Liver (tissue), 9 donors: ENCODE results near the gene TEC. TPM values are rescaled to one million over a fixed set of nuclear protein-coding genes. Genes with fewer than 3 reads are reported as not detected.

Experiments used
- DNase-seq: peaks from one replicate; pipeline ENCODE4 v3.0.0-alpha.2; 2017; ENCODE audit warnings: low spot score
- H3K27ac ChIP-seq, 2 donors: one replicate each; pipeline ENCODE4 v1.7.0; 2013; ENCODE audit warnings: inconsistent platforms in 2 of 2, low read length in 2 of 2, control low read depth in 1 of 2, low read depth in 1 of 2, mild to moderate bottlenecking in 1 of 2
- H3K27me3 ChIP-seq, 4 donors: one replicate each; pipeline versions ENCODE4 v1.6.1 to v1.7.0; 2013; ENCODE audit warnings: low read length in 3 of 4, inconsistent platforms in 1 of 4, mild to moderate bottlenecking in 1 of 4, moderate library complexity in 1 of 4; ENCODE audit not compliant: control insufficient read depth in 4 of 4, insufficient read depth in 4 of 4
- H3K36me3 ChIP-seq, 4 donors: one replicate each; pipeline versions ENCODE4 v1.6.1 to v1.7.0; 2013; ENCODE audit warnings: low read length in 3 of 4, mild to moderate bottlenecking in 3 of 4, low read depth in 1 of 4, moderate library complexity in 1 of 4; ENCODE audit not compliant: control insufficient read depth in 4 of 4, insufficient read depth in 3 of 4
- H3K4me1 ChIP-seq, 4 donors: one replicate each; pipeline versions ENCODE4 v1.6.1 to v1.7.0; 2013; ENCODE audit warnings: low read length in 3 of 4, mild to moderate bottlenecking in 3 of 4, moderate library complexity in 1 of 4; ENCODE audit not compliant: control insufficient read depth in 4 of 4, insufficient read depth in 4 of 4
- H3K4me3 ChIP-seq, 3 donors: one replicate each; pipeline versions ENCODE4 v1.6.1 to v1.7.0; 2013; ENCODE audit warnings: low read length in 3 of 3, control low read depth in 1 of 3, low read depth in 1 of 3, mild to moderate bottlenecking in 1 of 3
- H3K9ac ChIP-seq, 2 donors: one replicate each; pipeline ENCODE4 v1.7.0; 2013; ENCODE audit warnings: low read length in 2 of 2, mild to moderate bottlenecking in 2 of 2, moderate library complexity in 2 of 2, control low read depth in 1 of 2, low read depth in 1 of 2
- H3K9me3 ChIP-seq, 4 donors: one replicate each; pipeline versions ENCODE4 v1.6.1 to v1.7.0; 2013; ENCODE audit warnings: low read length in 3 of 4; ENCODE audit not compliant: control insufficient read depth in 4 of 4
- EGR1 ChIP-seq, 2 donors: IDR thresholded peaks; 2 replicates each; pipeline ENCODE4 v1.6.1; 2016 to 2018; ENCODE audit warnings: antibody characterized with exemption in 2 of 2, low read depth in 2 of 2
- FOXA1 ChIP-seq: IDR thresholded peaks from 2 replicates; pipeline ENCODE4 v1.6.1; 2016; ENCODE audit warnings: antibody characterized with exemption
- FOXA2 ChIP-seq: IDR thresholded peaks from 2 replicates; pipeline ENCODE4 v1.6.1; 2016; ENCODE audit warnings: antibody characterized with exemption
- GABPA ChIP-seq, 2 donors: IDR thresholded peaks in 1 of 2; conservative IDR thresholded peaks in 1 of 2; 2 replicates each; pipeline ENCODE4 v1.6.1; 2016; ENCODE audit warnings: antibody characterized with exemption in 2 of 2, mild to moderate bottlenecking in 1 of 2, moderate library complexity in 1 of 2
- HNF4A ChIP-seq, 2 donors: conservative IDR thresholded peaks; 2 replicates each; pipeline ENCODE4 v1.6.1; 2016; ENCODE audit warnings: antibody characterized with exemption in 2 of 2, mild to moderate bottlenecking in 2 of 2
- HNF4G ChIP-seq: IDR thresholded peaks from 2 replicates; pipeline ENCODE4 v1.6.1; 2016; ENCODE audit warnings: antibody characterized with exemption
- RAD21 ChIP-seq, 2 donors: IDR thresholded peaks; 2 replicates each; pipeline ENCODE4 v1.6.1; 2016; ENCODE audit warnings: antibody characterized with exemption in 2 of 2, mild to moderate bottlenecking in 2 of 2
- RXRA ChIP-seq, 2 donors: IDR thresholded peaks; 2 replicates each; pipeline ENCODE4 v1.6.1; 2017 to 2018; ENCODE audit warnings: antibody characterized with exemption in 2 of 2, mild to moderate bottlenecking in 1 of 2
- SP1 ChIP-seq: IDR thresholded peaks from 2 replicates; pipeline ENCODE4 v1.6.1; 2018; ENCODE audit warnings: antibody characterized with exemption, mild to moderate bottlenecking
- TAF1 ChIP-seq: conservative IDR thresholded peaks from 2 replicates; pipeline ENCODE4 v1.6.1; 2016; ENCODE audit warnings: antibody characterized with exemption, mild to moderate bottlenecking
- YY1 ChIP-seq: IDR thresholded peaks from 2 replicates; pipeline ENCODE4 v1.6.1; 2016; ENCODE audit warnings: antibody characterized with exemption, mild to moderate bottlenecking
- WGBS: extraction: QIAGEN DNeasy Blood & Tissue Kit; methylation state at CpG from one replicate; pipeline ENCODE4 v1.1.7; 2013; 5-methylcytosine and 5-hydroxymethylcytosine counted together
- polyA plus RNA-seq, 2 donors: library from polyadenylated mRNA; stranded (reverse) in 1 of 2; unstranded in 1 of 2; fragments of 200-250 nt in 1 of 2; fragments of >200 nt in 1 of 2; fragmentation: Nextera tagmentation in 1 of 2; extraction: Ambion mirVana in 1 of 2; gene quantifications; one replicate each; pipeline versions ENCODE4 v1.2.1 to v1.2.3, GENCODE V29; 2013 to 2015
- total RNA-seq, 2 donors: library from RNA; depleted of rRNA; stranded (reverse); fragments of >200 nt; gene quantifications; one replicate each; pipeline ENCODE4 v1.2.3, GENCODE V29; 2014
- TF ChIP-seq, protein P1 (sequence below): fragments of 150-350 bp; IDR thresholded peaks from 2 replicates; pipeline ENCODE4 v1.5.1; 2017; ENCODE audit warnings: improper control_type of control experiment, low read depth, low read length; ENCODE audit not compliant: missing input control
- TF ChIP-seq, protein P2 (sequence below): IDR thresholded peaks from 2 replicates; pipeline ENCODE4 v1.6.1; 2016; ENCODE audit warnings: antibody characterized with exemption
- TF ChIP-seq, protein P3 (sequence below): IDR thresholded peaks from 2 replicates; pipeline ENCODE4 v1.6.1; 2016; ENCODE audit warnings: antibody characterized with exemption, mild to moderate bottlenecking
- TF ChIP-seq, protein P4 (sequence below): IDR thresholded peaks from 2 replicates; pipeline ENCODE4 v1.6.1; 2016; ENCODE audit warnings: antibody characterized with exemption
- donor health status: healthy.
- donor health status: healthy.
- donor health status: healthy.
- donor health status: healthy.
- donor health status: healthy.

The TEC gene
- total and polyA plus RNA-seq, 4 donors, result 1.1 to 4.7 (median 2.0) TPM

DNA sequence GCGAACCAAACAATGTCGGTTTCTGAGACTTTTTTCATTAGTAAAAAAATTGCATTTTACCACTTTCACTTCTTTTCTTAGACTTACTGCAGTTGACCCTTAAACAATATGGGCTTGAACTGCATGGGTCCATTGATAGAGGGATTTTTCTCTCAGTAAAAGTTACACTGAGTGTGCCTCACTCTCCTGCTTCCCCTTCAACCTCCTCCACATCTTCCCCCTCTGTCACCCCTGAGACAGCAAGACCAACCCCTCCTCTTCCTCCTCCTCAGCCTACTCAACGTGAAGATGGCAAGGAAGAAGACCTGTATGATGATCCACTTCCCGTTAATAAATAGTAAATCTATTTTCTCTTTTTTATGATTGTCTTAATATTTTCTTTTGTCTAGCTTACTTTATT lies 43.4 kb downstream of the TEC start:
- Histone ChIP-seq H3K9me3 (no peaks in the 10 kb centered on the region), H3K36me3 (peaks cover 0 to 2% (median 0%) of the 10 kb centered on the region in 4 donors), H3K27me3 (no peaks in the 10 kb centered on the region), H3K9ac (no peak overlapping the region), H3K4me1 (peaks cover 0 to 5% (median 1%) of the 10 kb centered on the region in 4 donors), H3K27ac (no peak overlapping the region), H3K4me3 (no peak overlapping the region)
- 88% methylated on average over 4 of the region's 4 CpGs for WGBS
- DNase-seq, result no peak
- TF ChIP-seq TAF1 (no peak), YY1 (no peak), SP1 (no peak), FOXA2 (no peak), RAD21 (IDR thresholded peaks at IDR 0.05) (no peak), GABPA (IDR thresholded peaks at IDR 0.05 in 1 of 2, conservative IDR thresholded peaks at IDR 0.05 in 1 of 2) (no peak), HNF4A (conservative IDR thresholded peaks at IDR 0.05) (no peak), FOXA1 (no peak), HNF4G (no peak)
- TF ChIP-seq, protein P1, sequence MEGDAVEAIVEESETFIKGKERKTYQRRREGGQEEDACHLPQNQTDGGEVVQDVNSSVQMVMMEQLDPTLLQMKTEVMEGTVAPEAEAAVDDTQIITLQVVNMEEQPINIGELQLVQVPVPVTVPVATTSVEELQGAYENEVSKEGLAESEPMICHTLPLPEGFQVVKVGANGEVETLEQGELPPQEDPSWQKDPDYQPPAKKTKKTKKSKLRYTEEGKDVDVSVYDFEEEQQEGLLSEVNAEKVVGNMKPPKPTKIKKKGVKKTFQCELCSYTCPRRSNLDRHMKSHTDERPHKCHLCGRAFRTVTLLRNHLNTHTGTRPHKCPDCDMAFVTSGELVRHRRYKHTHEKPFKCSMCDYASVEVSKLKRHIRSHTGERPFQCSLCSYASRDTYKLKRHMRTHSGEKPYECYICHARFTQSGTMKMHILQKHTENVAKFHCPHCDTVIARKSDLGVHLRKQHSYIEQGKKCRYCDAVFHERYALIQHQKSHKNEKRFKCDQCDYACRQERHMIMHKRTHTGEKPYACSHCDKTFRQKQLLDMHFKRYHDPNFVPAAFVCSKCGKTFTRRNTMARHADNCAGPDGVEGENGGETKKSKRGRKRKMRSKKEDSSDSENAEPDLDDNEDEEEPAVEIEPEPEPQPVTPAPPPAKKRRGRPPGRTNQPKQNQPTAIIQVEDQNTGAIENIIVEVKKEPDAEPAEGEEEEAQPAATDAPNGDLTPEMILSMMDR, result no peak
- TF ChIP-seq, protein P2, sequence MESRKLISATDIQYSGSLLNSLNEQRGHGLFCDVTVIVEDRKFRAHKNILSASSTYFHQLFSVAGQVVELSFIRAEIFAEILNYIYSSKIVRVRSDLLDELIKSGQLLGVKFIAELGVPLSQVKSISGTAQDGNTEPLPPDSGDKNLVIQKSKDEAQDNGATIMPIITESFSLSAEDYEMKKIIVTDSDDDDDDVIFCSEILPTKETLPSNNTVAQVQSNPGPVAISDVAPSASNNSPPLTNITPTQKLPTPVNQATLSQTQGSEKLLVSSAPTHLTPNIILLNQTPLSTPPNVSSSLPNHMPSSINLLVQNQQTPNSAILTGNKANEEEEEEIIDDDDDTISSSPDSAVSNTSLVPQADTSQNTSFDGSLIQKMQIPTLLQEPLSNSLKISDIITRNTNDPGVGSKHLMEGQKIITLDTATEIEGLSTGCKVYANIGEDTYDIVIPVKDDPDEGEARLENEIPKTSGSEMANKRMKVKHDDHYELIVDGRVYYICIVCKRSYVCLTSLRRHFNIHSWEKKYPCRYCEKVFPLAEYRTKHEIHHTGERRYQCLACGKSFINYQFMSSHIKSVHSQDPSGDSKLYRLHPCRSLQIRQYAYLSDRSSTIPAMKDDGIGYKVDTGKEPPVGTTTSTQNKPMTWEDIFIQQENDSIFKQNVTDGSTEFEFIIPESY, result no peak
- TF ChIP-seq, protein P3, sequence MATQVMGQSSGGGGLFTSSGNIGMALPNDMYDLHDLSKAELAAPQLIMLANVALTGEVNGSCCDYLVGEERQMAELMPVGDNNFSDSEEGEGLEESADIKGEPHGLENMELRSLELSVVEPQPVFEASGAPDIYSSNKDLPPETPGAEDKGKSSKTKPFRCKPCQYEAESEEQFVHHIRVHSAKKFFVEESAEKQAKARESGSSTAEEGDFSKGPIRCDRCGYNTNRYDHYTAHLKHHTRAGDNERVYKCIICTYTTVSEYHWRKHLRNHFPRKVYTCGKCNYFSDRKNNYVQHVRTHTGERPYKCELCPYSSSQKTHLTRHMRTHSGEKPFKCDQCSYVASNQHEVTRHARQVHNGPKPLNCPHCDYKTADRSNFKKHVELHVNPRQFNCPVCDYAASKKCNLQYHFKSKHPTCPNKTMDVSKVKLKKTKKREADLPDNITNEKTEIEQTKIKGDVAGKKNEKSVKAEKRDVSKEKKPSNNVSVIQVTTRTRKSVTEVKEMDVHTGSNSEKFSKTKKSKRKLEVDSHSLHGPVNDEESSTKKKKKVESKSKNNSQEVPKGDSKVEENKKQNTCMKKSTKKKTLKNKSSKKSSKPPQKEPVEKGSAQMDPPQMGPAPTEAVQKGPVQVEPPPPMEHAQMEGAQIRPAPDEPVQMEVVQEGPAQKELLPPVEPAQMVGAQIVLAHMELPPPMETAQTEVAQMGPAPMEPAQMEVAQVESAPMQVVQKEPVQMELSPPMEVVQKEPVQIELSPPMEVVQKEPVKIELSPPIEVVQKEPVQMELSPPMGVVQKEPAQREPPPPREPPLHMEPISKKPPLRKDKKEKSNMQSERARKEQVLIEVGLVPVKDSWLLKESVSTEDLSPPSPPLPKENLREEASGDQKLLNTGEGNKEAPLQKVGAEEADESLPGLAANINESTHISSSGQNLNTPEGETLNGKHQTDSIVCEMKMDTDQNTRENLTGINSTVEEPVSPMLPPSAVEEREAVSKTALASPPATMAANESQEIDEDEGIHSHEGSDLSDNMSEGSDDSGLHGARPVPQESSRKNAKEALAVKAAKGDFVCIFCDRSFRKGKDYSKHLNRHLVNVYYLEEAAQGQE, result no peak
- TF ChIP-seq, protein P4, sequence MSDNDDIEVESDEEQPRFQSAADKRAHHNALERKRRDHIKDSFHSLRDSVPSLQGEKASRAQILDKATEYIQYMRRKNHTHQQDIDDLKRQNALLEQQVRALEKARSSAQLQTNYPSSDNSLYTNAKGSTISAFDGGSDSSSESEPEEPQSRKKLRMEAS, result no peak

DNA sequence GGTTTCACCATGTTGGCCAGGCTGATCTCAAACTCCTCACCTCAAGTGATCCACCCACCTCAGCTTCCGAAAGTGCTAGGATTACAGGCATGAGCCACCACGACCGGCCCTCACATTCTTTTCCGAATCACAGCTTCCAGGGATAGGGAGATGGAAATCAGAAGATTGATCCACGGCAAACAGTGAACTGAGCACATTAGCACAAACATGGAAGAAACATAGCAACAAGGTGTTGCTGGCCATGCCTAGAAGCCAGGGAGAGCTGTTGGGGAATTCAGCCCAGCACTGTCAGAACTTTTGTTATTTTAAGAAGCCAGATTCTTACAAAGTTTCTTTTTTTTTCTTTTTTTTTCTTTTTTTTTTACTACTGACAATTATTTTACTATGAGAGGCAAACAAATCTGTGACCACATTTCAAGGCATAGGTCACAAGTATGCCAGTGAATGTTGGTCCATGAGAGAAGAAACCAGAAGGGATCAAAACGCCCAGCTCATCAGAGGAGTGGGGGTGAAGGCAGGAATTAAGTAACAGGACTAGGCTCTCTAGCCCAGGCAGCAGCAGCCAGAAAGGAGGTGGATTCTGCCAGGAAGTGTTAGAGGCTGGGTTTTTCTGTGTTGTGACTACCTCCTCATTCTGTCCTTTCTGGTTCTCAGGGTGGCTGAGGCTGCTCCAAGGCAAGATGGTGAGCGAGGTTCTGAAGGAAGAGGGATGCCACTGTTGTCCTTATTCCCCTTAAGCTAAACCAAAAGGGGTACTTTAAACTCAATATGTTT lies 44.1 kb downstream of the TEC start:
- no peaks in the 10 kb centered on the region for H3K9me3 ChIP-seq
- H3K27me3 ChIP-seq, result no peaks in the 10 kb centered on the region
- no peak for DNase-seq
- H3K36me3 ChIP-seq, result peaks cover 0 to 2% (median 0%) of the 10 kb centered on the region in 4 donors
- no peak overlapping the region for H3K9ac ChIP-seq
- H3K27ac ChIP-seq, result no peak overlapping the region
- H3K4me1 ChIP-seq, result peaks cover 0 to 5% (median 1%) of the 10 kb centered on the region in 4 donors
- WGBS, result 91% methylated on average over 7 of the region's 7 CpGs
- H3K4me3 ChIP-seq, result no peak overlapping the region
- TF ChIP-seq EGR1 (IDR thresholded peaks at IDR 0.05; ENCODE audit: low read depth in 2 of 2) (no peak), TAF1 (no peak), FOXA2 (no peak), YY1 (no peak), HNF4G (no peak), RAD21 (IDR thresholded peaks at IDR 0.05) (no peak), GABPA (IDR thresholded peaks at IDR 0.05 in 1 of 2, conservative IDR thresholded peaks at IDR 0.05 in 1 of 2) (no peak), RXRA (IDR thresholded peaks at IDR 0.05) (no peak)
- TF ChIP-seq, protein P1, result no peak
- TF ChIP-seq, protein P3, result no peak
